Measurements from ENCODE around the gene NECAB2.

Gene NECAB2

DNA sequence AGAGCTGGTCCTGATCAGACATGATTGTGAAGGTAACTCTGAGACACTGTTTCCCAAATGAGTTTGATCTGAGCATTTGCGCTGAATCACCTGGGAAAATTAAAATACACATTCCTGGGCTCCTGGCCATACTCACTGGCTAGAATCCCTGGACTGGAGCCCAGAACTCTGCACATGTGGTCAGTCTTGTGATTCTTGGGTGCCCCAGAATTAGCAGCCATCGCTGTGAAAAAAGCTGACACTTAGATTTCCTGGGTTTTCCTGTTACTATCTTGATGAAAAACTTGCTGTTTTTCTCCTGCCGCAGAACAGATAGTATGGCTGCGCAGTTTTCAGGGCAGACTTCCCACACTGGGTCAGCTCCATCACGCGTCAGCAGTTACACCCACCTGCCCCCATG, 24.6 kb downstream of the NECAB2 start:
- peak; percentile 35 for DNase-seq (ENCODE audit: low read depth)

DNA sequence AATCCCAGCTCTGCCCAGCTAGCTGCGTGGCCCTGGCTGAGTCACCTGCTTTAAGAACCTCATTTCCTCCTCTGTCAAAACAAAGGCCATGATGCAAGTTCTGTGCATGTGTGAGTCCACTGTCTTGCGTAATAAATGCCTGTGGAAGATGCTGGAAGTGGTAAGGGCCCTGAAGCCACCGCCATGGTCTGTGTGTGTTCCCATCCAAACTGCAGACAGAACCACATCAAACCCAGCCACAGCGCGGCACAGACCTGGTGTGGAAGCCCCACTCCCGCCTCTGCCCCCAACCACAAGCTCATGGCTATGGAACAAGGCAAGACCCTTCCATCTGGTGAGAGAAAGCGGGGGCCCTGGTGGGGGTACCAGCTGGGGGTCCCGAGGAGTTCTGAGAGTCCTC, 26.0 kb downstream of the NECAB2 start:
- DNase-seq (ENCODE audit: low read depth) = peak; percentile 82

DNA sequence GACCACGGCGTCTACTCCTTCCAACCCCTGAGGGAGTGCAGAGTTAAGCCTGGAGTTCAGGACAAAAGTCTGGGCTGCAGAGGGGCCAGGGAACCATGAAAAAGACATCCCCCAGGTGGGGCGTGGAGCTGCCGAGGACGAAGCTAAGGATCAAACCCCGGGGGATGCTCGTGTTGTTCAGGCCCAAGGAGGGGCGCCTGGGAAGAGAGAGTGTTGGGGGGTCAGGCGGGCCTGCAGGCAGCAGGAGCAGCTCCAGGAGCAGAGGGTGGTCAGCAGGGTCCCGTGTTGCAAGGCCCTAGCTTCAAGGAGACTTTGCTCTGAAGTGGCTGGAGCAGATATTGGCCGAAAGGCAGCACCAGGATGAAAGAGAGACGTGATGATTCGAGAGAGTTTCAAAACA, 26.7 kb downstream of the NECAB2 start:
- DNase-seq (ENCODE audit: low read depth) = no peak

DNA sequence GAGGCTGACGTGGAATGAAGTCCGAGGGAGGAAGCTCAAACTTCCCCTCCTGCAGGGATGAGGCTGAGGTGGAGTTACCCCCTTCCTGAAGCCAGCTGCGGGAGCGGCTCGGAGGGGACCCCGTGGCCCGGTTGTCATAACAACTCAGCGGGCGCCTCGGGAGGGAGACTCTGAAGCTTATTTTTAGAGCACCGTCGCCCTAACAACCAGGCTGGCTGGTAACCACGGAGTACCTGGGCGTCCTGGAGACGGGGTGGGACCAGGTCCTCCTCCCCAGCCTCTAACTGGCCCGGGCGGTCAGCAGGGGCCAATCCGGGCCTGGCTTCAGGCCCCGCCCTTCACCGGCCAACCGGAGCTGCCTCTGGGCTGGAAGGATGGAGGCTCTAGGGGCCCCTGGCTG, 27.7 kb downstream of the NECAB2 start:
- no peak for DNase-seq (ENCODE audit: low read depth)

DNA sequence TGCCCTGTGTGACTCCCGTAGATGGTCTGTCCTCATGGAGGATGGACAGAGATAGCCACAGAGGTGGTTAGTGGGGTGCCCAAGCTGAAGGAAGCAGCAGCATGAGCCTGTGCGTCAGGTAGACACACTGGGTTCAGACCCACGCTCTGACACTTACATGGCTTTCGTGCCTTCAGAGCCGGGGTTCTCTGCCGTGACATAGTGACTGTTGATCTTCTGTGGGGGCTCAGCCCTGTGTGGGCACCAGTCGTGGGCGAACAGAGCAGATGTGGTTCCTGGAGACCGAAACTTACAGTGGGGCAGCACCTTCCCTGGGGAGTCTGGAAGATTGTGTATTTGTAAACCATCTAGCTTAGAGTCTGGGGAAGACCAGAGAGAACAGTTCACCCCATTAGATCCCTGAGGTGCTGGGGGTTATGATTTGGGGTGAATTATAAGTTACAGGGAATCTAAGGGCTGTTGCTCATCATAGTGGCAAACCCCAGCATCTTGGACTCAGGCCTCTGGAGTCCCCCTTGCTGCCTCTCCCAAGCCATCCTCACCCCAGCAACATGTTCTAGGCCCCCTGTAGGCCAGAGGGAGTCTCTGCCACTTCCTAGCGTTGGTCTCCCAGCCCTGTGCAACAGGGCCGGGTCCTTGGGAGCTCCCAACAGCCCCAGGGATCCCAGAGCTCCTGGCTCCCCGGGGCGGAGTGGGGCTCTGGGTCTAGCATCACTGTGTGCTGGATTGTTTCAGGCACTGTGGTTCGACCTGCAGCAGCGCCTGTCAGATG, 28.6 kb downstream of the NECAB2 start:
- DNase-seq (ENCODE audit: low read depth) = no peak

DNA sequence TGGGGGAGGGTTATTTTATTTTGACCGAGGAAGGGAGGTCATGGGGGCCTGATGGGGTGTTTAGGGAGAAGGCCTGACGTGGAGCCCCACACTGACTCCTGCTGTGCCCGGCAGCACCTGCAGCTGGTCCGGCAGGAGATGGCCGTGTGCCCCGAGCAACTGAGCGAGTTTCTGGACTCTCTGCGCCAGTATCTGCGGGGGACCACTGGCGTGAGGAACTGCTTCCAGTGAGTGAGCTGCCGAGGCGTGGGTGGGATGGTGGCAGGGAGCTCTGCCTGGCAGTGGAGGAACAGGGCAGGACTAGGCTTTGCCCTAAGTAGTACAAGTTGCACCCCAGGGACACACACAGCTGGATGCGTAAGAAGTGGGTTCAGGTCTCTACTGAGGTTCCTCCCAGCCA, 30.0 kb downstream of the NECAB2 start:
- DNase-seq (ENCODE audit: low read depth) = no peak

DNA sequence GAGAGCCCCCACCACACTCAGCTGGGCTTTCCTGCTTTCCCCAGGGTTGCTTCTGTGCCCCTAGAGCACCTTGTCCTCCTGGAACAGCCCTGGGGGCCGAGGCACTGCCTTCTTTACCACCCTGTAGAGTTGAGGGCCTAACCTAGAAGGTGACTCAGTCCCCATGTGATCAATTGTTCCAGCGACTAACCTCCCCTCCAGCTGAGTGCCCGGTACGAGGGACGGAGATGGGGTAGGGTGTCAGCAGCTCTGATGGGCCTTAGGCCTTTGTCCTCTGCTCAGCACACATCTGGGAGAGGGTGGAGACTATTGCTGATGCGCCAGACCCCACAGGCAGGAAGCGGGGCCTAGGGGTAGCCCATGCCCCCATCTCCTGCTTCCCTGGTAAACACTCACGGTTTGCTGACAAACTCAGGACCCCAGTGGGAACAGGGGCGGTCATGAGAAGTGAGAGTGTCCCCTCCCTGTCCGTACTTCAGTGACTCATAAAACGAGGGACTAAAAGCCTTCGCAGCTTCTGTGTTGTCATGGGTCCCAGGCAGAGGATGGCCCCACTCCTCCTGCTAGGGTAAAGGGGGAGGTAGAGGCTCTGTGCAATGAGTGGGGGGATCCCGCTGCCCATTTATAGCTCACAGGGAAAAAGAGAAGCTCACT, 33.1 kb downstream of the NECAB2 start:
- no peak for DNase-seq (ENCODE audit: low read depth)

DNA sequence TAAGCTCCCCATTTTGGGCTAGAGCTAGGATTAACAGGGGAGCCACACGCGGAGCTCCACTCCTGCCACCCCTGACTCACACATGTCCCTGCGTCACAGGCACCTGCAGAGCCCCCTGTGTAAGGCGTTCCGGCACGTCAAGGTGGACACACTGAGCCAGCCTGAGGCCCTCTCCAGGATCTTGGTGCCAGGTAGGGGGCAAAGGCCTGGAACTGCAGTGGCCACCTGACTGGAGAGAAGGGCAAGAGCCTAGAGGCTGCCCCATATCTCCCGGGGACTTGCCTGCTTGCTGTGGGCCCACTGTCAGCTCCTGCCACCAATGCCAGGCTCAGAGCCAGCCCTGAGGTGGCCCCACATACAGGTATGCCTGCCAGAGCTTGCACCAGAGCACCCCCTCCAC, 33.7 kb downstream of the NECAB2 start:
- no peak for DNase-seq (ENCODE audit: low read depth)

DNA sequence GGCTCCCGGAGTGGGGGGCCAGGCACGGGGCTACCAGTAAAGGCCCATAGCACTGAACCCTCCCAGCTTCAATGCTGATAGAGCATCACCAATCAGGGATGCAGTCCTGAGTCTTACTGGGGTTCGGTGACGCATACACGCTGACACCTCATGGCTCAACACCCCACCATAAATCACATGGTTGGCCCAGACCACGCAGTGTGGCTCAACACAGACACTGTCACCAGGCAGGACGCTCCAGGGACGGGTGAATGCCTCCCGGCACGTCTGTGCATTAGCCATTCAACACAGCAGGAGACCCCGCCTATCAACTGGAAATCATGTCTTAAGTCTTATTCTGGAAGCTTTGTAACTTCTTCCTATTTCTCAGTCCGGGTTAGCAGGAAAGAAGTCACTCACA, 35.0 kb downstream of the NECAB2 start:
- no peak for DNase-seq (ENCODE audit: low read depth)

DNA sequence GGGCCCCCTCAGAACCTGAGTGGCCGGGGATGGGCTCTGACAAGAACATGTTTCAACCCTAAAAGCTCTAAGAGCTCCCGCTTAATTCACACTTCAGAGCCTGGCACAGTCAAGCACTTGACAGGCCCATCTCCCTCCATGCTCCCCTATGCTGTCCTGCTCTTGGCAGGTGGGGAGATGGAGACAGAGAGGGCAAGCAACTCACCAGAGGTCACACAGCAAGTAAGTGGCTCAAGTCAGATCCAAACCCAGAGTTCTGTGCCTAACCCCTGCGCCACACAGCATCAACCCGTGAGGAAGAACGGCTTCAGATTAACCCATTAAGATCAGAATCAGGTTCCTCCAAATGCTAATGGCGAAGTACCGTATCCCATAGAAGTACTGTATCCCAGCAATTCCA, 36.4 kb downstream of the NECAB2 start:
- DNase-seq (ENCODE audit: low read depth) = no peak

DNA sequence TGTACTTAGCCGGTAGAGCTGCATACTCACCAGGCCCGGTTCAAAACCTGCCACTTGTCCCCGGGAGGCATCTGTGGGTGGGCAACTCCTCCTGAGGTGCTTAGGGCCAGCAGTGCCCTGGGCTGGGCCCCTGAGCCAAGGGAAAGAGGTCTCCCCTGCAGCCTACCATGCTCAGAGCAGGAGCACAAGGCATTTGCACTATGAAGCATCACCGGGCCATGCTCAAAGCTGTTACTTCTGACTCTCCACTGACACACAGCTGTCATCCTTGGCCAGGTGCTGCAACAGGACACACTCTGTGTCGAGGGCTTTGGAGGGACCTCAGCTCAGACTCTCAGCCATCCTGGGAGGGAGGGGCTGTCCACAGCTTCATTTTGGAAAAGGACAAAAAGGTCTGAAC, 37.3 kb downstream of the NECAB2 start:
- DNase-seq (ENCODE audit: low read depth) = no peak

DNA sequence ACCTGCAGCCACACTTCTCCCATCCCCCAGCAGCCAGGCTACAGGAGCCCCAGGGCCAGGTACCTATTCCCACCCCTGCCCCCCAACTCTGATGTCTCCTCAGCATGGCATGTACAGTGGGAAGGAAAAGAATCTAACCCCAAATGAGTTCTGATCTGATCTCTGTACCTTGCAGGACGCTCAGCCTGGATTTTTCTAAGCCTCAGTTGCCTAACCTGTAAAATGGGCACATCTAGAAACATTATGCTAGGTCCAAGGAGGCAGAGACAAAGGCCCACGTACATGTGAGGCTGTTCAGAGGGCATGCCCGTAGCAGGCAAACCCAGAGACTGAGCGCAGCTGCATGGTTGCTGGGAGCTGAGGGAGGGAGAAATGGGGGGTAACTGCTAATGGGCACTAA, 39.5 kb downstream of the NECAB2 start:
- no peak for DNase-seq (ENCODE audit: low read depth)

DNA sequence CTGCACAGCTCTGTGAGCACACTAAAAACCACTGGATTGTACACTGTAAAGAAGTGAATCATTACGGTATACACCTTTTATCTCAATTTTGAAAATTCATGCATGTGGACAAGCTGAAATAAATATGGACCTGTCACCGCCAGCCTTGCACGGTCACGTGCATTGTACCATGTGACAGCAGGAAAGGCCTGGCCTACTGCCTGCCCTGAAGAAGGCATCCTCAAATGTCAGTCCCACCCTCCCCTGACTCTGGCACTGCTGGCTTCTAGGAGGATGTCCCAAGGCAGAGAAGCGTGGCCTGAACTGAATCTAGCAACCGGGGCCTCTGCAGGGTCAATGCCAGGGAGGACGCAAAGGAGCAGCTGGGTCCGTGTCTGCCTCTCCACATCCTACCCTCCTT, 39.9 kb downstream of the NECAB2 start:
- no peak for DNase-seq (ENCODE audit: low read depth)

DNA sequence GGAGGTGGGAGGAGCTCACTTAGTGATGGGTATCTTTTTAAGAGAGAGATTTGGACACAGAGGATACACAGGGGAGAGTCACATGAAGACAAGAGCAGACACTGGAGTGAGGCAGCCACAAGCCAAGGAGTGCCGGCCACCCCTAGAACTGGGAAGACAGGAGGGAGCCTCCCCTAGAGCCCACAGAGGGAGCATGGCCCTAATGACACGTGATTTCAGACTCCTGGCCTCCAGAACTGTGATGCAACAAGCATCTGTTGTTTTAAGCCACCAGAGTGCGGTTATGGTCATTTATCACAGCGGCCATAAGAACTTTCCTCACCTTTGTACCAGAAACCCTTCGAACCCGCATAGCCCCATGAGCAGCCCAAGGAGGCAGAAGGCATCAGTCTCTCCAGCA, 41.2 kb downstream of the NECAB2 start:
- no peak for DNase-seq (ENCODE audit: low read depth)

DNA sequence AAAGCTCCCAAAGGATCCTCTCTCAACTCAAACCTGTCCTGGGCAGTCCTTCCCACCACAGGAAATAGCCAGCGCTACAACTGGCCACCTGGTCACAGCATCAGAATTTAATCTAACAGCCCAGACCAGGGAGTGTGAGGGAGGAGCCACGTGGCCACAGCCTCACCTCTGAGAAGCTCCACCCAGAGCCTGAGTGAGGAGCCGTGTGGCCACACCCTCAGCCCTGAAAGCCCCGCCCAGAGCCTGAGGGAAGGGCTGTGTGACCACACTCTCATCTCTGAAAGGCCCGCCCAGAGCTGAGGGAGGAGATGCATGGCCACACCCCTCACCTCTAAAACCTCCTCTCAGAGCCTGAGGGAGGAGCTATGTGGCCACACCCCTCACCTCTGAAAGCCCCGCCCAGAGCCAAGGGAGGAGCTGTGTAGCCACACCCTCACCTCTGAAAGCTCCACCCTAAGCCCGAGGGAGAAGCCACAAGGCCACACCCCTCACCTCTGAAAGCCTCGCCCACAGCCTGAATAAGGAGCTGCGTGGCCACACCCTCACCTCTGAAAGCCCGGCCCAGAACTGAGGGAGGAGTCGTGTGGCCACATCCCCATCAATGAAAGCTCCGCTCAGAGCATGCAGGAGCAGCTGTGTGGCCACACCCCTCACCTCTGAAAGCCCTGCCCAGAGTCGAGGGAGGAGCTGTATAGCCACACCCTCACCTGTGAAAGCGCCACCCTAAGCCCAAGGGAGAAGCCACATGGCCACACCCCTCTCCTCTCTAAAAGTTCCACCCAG, 45.9 kb downstream of the NECAB2 start:
- no peak for DNase-seq (ENCODE audit: low read depth)

DNA sequence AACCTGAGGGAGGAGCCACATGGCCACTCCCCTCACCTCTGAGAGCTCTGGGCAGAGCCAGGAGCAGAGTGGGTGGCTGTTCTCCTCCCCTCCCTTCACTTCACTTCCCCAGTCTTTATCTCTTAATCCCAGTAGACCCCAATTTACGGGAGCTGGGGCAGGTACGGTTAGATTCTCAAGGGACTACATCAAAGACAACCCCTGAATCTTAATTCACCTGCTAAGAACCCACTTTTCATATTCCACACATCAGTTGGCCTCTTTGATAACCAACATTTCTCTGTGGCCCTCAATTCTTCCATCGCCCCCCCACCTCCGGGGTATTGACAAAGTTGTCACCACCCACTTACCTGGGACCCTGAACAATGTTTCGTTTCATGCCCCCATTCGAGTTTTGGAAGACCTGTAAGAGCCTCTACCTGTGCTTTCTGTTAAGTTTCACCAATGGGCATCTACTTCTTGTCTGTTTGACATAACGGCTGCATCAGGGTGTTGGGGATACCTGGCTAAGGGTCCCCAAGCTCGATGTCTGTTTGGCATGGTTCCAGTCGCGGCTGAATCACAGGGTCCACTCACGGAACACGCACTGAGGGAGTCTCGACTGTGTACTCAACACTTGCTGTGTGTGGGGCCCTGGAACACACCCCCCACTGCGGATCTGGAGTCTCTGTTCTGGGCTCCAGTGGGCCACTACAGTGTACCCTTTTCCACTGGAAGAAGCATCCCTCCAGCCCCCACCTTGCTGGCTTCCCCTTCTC, 46.7 kb downstream of the NECAB2 start:
- DNase-seq (ENCODE audit: low read depth) = no peak

DNA sequence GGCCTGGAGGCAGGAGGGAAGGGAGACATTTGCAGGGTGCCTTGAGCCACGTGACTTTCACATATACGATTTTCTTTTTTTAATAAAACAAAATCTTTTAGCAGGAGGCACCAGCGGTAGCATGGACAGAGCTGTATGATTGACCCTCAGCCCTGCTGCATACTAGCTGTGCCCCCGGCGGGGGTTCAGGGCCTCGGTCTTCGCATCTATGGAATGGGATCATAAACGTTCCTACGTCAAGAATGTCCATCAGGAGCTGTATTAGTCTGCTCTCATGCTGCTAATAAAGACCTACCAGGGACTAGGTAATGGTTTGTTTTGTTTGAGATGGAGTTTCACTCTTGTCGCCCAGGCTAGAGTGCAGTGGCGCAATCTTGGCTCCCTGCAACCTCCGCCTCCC, 47.4 kb downstream of the NECAB2 start:
- no peak for DNase-seq (ENCODE audit: low read depth)

DNA sequence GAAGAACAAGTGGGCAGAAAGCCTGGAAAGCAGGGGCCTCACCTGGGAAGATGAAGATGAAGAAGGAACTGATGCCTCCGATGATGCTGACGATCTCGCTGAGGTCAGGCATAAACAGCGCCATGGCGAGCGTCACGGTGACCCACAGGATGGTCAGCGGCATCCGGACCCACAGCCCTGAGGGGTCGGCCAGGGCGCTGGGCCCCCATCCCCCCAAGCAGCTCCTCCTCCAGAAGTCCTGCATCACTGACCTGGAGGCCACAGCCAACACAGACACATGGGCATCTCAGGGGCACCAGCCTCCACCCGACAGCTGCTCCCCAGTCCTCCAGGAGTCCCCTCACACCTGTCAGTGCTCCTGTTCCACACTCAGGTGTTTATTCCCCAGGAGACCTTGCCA, 48.4 kb downstream of the NECAB2 start:
- no peak for DNase-seq (ENCODE audit: low read depth)

DNA sequence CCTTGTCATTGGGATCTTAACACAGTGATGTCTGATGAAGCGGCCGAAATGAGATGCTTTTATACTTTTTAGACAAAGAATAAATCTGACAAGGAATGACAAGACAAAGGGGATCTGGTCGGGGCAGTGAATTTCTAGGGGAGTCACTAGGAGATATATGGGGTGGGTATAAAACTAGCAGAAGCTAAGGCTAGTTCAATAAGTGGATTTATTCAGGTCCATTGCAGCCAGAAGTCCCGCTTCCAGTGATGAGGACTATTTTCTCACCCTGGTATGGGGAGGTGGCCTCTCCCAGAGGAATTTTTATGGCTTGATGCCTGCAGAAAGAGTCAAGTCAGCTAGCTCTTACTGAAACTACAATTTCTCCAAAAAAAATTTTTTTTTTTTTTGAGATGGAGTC, 50.7 kb downstream of the NECAB2 start:
- no peak for DNase-seq (ENCODE audit: low read depth)

DNA sequence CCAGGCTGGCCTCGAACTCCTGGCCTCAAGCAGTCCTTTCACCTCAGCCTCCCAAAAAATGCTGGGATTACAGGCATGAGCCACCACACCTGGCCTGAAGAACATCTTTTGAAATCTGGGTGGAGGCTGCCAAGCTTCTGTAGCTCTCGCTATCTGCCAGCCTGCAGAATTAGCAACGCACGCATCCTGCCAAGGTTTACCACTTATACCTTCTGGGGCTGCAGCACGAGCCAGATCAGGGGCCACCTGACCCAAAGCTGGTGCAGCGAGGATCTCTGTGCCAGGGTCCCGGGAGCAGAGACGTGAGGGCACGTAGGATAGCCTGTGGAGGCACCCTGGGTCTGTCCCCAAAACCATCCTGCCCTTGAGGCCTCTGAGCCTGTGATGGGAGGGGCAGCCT, 52.3 kb downstream of the NECAB2 start:
- DNase-seq (ENCODE audit: low read depth) = no peak

DNA sequence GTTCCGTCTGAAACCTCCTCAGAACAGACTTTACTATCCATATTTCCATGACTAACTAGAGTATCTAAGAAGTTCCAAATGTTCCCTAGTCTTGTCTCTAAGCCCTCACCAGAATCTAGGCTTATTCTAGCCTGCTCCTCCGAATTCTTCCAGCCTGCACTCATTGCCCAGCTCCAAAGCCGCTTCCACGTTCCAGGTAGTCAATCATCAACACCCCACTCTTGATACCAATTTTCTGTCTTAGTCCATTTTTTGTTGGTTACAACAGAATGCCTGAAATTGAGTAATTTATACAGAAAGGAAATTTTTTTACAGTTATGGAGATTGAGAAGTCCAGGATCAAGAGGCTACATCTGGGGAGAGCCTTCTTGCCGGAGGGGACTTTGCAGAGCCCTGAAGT, 53.4 kb downstream of the NECAB2 start:
- DNase-seq (ENCODE audit: low read depth) = no peak

DNA sequence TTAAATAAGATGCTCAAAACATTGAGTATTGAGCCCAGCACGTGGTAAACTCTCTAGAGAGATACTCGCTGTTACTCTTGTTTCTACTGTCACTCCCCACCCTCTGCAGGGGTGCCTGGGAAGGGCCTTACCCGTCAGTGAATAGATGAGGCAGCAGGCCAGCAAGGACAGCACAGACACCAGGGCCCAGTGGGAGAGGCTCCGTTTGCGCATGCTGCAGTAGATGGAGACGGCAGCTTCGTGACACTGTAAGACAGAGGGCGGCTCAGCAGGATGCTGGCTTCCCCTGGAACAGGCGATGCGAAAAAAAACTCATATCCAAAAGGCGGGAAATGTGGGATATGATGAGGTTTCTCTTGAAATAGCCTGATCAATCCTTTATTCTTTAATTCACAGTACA, 54.6 kb downstream of the NECAB2 start:
- no peak for DNase-seq (ENCODE audit: low read depth)

DNA sequence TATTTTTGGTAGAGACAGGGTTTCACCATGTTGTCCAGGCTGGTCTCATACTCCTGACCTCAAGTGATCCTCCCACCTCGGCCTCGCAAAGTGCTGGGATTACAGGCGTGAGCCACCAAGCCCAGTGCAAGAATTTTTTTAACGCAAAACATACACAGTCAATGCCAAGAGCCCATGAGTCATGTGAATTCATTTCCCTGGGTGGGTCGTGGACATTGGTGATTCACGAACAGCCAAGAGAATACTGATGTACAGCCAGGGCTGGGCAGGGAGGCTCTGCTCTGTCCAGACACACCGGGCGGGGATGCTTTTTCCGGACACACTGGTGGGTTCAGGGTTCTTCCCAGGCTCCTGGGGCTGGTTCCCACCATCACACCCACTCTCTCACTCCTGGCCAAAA, 56.8 kb downstream of the NECAB2 start:
- peak; percentile 26 for DNase-seq (ENCODE audit: low read depth)

Measured in non-pigmented ciliary epithelial cell (primary cell).